Mononuclear cell (primary cell): Measurements from ENCODE around the gene KDM6A. TPM values are rescaled to one million over a fixed set of nuclear protein-coding genes. Genes with fewer than 3 reads are reported as not detected.

Experiments
- H3K27me3 ChIP-seq: 2 replicates; pipeline ENCODE4 v1.6.0; 2011; ENCODE audit warnings: low read length, control low read depth; ENCODE audit not compliant: insufficient read depth
- H3K4me1 ChIP-seq: 2 replicates; pipeline ENCODE4 v1.5.1; 2011; ENCODE audit warnings: mild to moderate bottlenecking, low read length, control low read depth; ENCODE audit not compliant: insufficient read depth
- H3K4me3 ChIP-seq: 2 replicates; pipeline ENCODE4 v1.5.1; 2011; ENCODE audit warnings: mild to moderate bottlenecking, low read length, moderate library complexity
- H3K9me3 ChIP-seq: 2 replicates; pipeline ENCODE4 v1.5.1; 2011; ENCODE audit warnings: low read depth, mild to moderate bottlenecking, control low read depth, low read length
- total RNA-seq: library from RNA; depleted of rRNA; stranded (reverse); fragments of >200 nt; gene quantifications from one replicate; pipeline ENCODE4 v1.2.3, GENCODE V29; 2012

The KDM6A gene
- total RNA-seq, 1 donor: 115 TPM

DNA sequence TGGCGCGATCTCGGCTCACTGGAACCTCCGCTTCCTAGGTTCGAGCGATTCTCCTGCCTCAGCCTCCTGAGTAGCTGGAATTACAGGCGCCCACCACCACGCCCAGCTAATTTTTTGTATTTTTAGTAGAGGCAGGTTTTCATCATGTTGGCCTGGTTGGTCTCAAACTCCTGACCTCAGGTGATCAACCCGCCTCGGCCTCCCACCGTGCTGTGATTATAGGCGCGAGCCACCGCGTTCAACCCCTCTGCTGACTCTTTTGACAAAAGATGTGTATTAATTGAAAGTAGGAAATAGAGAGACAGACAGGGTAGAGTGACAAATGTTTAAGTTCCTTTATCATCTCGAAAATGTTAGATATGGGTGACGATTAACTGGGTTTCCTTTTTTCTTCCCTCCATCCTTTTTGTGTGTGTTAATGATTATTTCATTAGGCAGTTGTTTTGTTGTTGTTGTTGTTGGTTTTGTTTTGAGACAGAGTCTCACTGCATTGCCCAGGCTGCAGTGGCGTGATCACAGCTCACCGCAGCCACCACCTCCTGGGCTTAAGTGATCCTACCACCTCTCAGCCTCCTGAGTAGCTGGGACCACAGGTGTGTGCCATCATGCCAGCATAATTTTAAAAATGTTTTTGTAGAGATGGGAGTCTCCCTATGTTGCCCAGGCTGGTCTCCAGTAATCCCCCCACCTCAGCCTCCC is 79.5 kb downstream of the KDM6A start:
- no peaks in the 10 kb centered on the region for H3K9me3 ChIP-seq
- H3K4me3 ChIP-seq: no peak overlapping the region
- H3K4me1 ChIP-seq: no peaks in the 10 kb centered on the region
- no peaks in the 10 kb centered on the region for H3K27me3 ChIP-seq

DNA sequence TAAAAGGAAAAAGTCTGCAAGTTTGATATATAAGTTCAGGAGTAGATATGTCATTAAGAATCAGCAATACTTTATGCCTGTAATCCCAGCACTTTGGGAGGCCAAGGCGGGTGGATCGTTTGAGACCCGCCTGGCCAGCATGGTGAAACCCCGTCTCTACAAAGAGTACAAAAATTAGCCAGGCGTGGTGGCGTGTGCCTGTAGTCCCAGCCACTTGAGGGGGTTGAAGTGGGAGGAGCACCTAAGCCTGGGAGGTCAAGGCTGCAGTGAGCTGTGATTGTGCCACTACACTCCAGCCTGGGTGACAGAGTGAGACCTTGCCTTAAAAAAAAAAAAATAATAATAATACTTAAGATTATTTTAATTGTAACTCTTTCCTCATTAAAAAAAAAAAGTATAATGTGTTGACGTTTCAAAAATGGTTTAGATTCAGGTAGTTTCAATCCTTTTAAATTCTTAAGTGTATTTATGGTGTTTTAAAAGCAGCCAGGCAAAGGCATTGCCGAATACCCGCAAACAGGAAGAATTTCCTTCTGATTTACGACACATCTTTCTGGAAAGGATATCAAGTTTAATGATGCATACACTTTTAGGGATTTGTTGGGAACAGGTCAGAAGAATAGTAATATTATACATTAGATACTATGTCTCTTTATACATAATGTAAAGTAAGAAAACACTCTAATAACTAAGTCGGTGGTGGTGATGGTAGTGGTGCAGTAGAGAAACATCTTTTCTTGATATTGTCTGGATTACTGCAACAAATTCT is 80.9 kb downstream of the KDM6A start:
- H3K9me3 ChIP-seq: no peaks in the 10 kb centered on the region
- H3K27me3 ChIP-seq: no peaks in the 10 kb centered on the region
- H3K4me3 ChIP-seq: no peak overlapping the region
- no peaks in the 10 kb centered on the region for H3K4me1 ChIP-seq

DNA sequence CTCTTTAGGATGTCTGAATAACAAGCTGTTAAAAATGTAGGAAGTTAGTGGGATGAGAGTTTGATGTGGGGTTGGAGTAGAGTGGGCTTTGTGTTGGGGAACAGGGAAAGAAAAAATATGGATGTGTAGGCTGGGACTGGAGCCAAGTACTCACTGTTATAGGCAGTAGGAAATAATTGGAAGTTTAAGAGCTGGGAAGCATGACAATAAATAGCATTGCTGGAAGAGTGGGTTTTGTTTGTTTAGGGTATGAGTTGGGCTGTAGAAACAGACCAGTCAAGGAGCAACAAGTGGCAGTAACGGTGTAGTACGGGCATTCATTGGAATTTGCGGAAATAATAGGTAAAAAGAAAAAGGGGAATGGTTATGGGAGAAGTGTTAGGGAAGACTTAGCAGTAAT is 81.6 kb downstream of the KDM6A start:
- Histone ChIP-seq H3K9me3 (no peaks in the 10 kb centered on the region), H3K4me1 (no peaks in the 10 kb centered on the region), H3K4me3 (no peak overlapping the region), H3K27me3 (no peaks in the 10 kb centered on the region)

DNA sequence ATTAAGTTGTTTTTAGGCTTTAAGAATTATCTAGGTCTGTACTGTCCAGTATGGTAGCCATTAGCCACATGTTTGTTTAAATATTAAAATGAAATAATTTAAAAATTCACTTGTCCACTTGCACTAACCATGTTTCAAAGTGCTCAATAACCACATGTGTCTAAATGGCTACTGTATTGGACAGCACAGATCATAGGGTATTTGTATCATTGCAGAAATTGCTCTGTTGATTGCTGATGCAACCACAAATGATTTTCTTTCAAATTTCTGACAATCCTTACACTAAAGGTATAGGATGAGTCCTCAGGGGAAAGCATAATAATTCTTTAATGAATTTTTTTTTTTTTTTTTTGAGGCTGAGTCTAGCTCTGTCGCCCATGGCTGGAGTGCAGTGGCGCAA is 84.9 kb downstream of the KDM6A start:
- Histone ChIP-seq H3K4me3 (no peak overlapping the region), H3K27me3 (no peaks in the 10 kb centered on the region), H3K4me1 (no peaks in the 10 kb centered on the region), H3K9me3 (no peaks in the 10 kb centered on the region)

DNA sequence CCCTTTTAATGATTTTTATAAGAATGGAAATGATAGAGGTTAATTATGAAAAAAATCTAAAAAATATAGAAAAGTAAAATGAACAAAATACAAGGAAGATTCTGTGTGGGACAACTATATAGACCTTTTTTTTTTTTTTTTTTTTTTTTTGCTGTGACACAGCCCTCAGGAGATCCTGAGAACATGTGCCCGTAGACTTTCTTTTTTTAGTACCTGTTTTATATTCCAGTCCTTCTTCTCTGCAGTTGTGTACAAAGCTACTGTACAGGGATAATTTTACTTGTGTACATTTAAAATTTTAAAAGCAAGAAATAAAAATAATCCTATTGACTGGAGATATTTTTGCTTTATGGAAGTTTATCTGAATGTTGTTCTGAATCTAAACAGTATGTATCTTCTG is 85.5 kb downstream of the KDM6A start:
- no peaks in the 10 kb centered on the region for H3K9me3 ChIP-seq
- no peaks in the 10 kb centered on the region for H3K4me1 ChIP-seq
- H3K27me3 ChIP-seq: no peaks in the 10 kb centered on the region
- H3K4me3 ChIP-seq: no peak overlapping the region

DNA sequence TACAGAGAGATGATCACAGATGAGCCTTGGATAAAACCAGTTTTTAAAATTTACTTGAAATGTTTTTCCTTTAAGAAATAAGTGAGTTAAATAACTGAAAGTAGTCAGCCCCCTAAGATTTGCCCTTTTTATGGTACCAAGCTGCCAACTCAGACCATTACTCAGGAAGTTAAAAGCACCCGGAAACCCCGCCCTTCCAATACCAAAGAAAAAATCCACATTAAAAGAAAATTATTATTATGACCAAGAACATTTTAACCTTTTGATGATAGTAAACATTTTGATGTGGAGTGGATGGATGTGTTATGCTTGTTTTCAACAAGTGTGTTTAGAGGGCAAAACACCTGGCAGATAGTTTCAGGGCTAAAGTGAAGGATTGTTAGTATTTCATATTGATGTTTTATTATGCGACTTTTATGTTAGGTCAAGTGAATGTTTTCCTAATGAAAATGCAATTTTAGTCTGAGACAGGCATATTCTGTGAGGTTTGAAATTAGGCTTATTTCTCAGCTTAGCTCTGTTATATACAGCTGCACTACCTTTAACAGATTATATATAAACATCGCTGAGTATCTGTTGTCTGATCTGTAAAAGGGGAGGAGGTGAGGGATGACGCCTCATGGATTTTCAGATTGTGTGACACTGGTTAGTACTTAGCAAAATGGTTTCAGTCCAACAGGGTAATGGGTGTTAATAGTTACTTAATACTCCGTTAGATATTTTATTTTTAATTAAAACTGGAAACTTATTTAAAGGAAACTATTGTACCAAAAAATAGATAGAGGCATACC is 89.0 kb downstream of the KDM6A start:
- no peaks in the 10 kb centered on the region for H3K4me1 ChIP-seq
- no peaks in the 10 kb centered on the region for H3K27me3 ChIP-seq
- no peaks in the 10 kb centered on the region for H3K9me3 ChIP-seq
- H3K4me3 ChIP-seq: no peak overlapping the region

DNA sequence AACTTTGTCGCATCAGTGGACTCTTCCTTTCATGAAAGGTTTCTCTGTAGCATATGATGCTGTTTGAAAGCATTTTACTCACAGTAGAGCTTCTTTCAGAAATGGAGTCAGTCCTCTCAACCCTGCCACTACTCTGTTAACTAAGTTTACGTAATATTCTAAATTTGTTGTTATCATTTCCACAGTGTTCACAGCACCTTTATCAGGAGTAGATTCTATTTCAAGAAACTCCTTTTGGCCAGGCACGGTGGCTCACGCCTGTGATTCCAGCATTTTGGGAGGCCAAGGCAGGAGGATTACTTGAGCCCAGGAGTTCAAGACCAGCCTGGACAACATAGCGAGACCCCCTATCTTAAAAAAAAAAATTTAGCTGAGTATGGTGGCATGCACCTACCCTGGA is 90.0 kb downstream of the KDM6A start:
- no peaks in the 10 kb centered on the region for H3K4me1 ChIP-seq
- H3K4me3 ChIP-seq: no peak overlapping the region
- H3K9me3 ChIP-seq: no peaks in the 10 kb centered on the region
- no peaks in the 10 kb centered on the region for H3K27me3 ChIP-seq

DNA sequence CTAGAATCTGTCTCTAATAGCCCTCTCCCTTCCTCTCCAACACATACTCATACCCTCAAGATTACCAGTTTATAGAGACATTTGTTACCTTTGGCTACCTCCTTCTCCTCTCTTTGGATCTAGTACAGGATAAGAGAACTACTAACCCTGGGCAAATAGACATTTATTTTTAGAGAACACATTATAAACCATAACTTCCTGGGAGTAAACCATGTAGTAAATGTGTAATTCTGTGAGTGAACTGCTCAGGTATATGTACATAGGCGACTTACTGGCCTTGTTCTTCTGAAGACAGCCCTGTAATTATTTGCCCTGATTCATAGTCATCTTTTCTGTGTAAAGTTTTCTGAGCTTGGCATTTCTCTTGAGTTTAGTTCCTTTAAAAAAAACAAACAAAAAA is 94.2 kb downstream of the KDM6A start:
- H3K4me3 ChIP-seq: no peak overlapping the region
- no peaks in the 10 kb centered on the region for H3K27me3 ChIP-seq
- H3K4me1 ChIP-seq: no peaks in the 10 kb centered on the region
- no peaks in the 10 kb centered on the region for H3K9me3 ChIP-seq

DNA sequence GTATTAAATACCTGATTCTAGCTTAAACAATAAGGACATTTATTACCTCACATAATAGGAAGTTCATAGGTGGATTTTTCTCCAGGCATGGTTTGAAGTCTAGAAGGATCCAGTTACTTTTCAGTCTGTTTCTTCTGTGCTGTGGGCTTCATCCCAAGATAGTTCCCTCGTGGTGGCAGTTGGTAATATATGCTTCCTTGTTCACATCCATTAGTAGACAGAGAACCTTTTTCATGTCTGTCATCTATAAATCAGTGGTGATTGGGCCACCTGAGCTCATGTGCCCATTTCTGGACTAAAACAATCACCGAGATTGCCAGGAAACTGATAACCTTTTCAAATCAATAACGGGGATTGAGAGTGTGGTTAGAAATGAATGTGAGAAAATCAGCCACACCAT is 97.7 kb downstream of the KDM6A start:
- Histone ChIP-seq H3K4me1 (no peaks in the 10 kb centered on the region), H3K4me3 (no peak overlapping the region), H3K27me3 (no peaks in the 10 kb centered on the region), H3K9me3 (no peaks in the 10 kb centered on the region)

DNA sequence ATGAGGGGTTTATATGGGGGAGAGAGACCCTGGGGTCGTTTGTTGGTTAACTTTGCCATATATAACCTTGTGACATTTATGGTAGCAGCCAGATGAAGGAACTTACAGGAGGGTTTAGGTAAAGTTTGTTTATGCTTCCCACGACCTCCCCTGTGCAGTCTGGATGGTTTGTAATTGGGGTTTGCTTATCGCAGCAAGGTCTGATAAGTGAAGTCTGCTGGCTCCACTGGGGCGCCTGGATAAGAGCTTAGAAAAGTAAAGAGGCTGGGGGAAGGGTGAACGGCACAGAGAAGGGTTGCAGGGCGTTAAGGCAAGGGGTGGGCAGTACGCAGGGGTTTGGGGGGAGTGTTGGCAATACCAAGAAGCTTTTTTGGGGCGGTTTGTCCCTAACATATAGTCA is 98.7 kb downstream of the KDM6A start:
- H3K4me1 ChIP-seq: no peaks in the 10 kb centered on the region
- H3K27me3 ChIP-seq: no peaks in the 10 kb centered on the region
- no peak overlapping the region for H3K4me3 ChIP-seq
- no peaks in the 10 kb centered on the region for H3K9me3 ChIP-seq

DNA sequence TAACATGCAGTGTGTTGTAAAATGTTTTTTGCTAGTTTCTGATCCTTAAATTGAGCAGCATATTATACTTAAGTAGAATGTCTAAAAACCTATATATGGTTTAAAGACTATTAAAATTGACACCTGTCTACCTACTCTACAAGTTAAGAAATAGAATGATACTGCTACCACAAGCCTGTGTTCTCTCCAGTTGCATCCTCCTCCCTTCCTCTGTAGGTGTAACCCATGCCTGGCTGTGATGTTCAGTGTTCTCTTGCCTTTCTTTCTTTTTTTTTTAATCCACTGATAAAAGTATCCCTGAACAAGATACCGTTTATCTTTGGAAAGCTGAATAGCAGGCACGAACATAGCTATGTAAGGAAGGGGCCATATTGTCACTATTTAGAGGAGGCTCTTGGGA is 99.1 kb downstream of the KDM6A start:
- no peaks in the 10 kb centered on the region for H3K27me3 ChIP-seq

DNA sequence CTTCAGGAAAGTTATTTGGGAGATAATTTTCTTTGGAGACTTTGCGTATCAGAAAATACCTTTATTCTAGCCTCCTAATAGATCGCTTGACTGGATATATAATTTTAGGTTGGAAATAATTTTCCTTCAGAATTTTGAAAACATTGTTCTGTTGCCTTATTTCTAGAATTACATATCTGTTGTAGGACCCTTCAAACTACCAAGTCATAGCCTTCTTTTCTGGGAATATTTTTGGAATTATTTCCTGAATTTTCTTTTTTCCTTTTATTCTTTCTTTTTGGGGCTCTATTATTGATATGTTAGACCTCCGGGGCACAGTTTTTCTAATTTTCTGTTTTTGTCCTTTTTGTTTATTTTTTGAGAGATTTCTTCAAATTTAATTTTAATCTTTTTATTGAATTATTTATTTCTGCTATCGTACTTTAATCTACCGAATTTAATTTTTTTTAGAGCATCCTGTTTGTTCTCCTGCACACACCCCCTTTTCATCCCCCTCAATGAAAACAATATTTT is 100.5 kb downstream of the KDM6A start:
- no peaks in the 10 kb centered on the region for H3K27me3 ChIP-seq
- H3K4me3 ChIP-seq: no peak overlapping the region

More for the DNA sequence above, 99.1 kb downstream of the KDM6A start:
- Histone ChIP-seq H3K4me3 (no peak overlapping the region), H3K9me3 (no peaks in the 10 kb centered on the region), H3K4me1 (no peaks in the 10 kb centered on the region)

DNA sequence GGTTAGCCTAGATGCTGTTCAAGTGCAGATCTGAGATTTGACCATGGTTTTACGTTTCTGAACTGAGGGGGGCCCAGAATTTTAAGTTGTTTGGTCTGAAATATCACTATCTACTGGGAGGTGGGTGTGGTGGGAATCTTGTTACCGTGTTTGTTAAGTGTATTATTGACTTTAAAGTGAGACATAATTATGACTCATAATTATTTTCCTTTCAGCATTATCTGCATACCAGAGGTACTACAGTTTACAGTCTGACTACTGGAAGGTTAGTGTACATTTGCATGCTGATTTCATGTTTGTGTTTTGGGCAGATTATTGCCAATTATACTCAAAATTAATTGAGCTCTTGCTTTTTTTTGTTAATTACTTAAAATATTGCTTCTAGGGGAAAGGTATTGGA is 101.5 kb downstream of the KDM6A start:
- no peaks in the 10 kb centered on the region for H3K27me3 ChIP-seq
- H3K4me3 ChIP-seq: no peak overlapping the region

More for the DNA sequence above, 100.5 kb downstream of the KDM6A start:
- no peaks in the 10 kb centered on the region for H3K4me1 ChIP-seq
- H3K9me3 ChIP-seq: no peaks in the 10 kb centered on the region

DNA sequence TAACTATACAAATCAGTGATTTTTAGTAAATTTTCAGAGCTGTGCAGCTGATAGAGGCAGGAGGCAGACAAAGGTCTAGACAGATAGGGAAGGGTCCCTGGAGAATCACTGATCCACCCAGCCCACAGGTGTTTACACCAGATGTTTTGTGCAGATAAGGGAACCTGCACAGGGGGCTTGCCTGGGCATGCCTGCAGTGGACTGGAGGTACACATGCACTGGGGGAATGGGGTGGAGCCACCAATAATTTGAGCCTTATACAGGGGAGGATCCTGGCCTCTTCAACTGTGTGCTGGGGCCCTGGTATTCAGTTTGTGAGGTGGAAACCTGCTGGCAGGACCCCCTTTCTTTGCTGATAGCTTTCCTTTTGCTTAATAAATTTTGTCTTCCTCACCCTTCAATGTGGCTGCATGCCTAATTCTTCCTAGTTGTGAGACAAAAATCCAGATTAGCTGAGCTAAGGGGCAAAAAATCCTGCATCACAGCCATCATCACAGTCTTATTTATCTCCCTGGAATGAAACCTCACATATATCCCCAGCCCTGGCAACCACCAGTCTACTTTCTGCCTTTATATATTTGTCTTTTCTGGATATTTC is 102.8 kb downstream of the KDM6A start:
- H3K4me1 ChIP-seq: no peaks in the 10 kb centered on the region
- H3K27me3 ChIP-seq: no peaks in the 10 kb centered on the region
- H3K9me3 ChIP-seq: no peaks in the 10 kb centered on the region
- no peak overlapping the region for H3K4me3 ChIP-seq

More for the DNA sequence above, 101.5 kb downstream of the KDM6A start:
- no peaks in the 10 kb centered on the region for H3K4me1 ChIP-seq
- no peaks in the 10 kb centered on the region for H3K9me3 ChIP-seq

DNA sequence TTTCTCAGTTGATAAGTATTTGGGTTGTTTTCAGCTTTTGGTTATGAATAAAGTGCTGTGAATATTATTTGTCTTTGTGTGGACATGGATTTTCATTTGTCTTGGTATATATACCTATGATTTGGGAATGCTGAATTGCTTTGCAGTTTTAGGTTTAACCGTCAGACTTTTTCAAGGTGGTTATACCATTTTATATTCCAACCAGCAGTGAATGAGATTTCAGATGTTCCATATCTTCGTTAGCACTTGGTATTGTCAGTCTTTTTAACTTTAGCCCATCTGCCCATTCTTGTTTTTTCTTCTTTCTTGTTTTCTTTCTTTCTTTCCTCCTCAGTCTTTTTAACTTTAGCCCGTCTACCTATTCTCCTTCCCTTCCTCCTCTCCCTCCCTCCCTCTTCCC is 106.0 kb downstream of the KDM6A start:
- H3K9me3 ChIP-seq: no peaks in the 10 kb centered on the region
- H3K4me3 ChIP-seq: no peak overlapping the region
- H3K27me3 ChIP-seq: no peaks in the 10 kb centered on the region
- no peaks in the 10 kb centered on the region for H3K4me1 ChIP-seq
